Breast epithelium (tissue), 4 donors: Measurements from ENCODE around the gene MYBPC2. TPM values are rescaled to one million over a fixed set of nuclear protein-coding genes. Genes with fewer than 3 reads are reported as not detected.

Source experiments
- DNase-seq, 2 donors: peaks; one replicate each; pipeline ENCODE4 v3.0.0-alpha.2; 2019; ENCODE audit warnings: low spot score in 2 of 2
- H3K27ac ChIP-seq, 2 donors: fragments of 200-600 bp; sonication (generic) in 1 of 2; one replicate each; pipeline ENCODE4 v1.5.1; 2016 to 2019; ENCODE audit warnings: mild to moderate bottlenecking in 1 of 2
- H3K27me3 ChIP-seq, 2 donors: fragments of 200-600 bp; sonication (generic) in 1 of 2; one replicate each; pipeline versions ENCODE4 v1.5.1 to v1.6.0; 2017 to 2019; ENCODE audit warnings: control low read depth in 1 of 2, mild to moderate bottlenecking in 1 of 2
- H3K36me3 ChIP-seq: fragments of 200-600 bp; one replicate; pipeline ENCODE4 v1.5.1; 2019
- H3K4me1 ChIP-seq, 2 donors: fragments of 200-600 bp; sonication (generic); one replicate each; pipeline ENCODE4 v1.5.1; 2016 to 2019; ENCODE audit warnings: control low read depth in 1 of 2
- H3K4me3 ChIP-seq, 3 donors: fragments of 200-600 bp; sonication (generic); 1 replicate in 2 of 3; 2 replicates in 1 of 3; pipeline ENCODE4 v1.5.1; 2016 to 2019; ENCODE audit warnings: mild to moderate bottlenecking in 3 of 3, moderate library complexity in 2 of 3
- H3K9me3 ChIP-seq, 2 donors: fragments of 200-600 bp; sonication (generic) in 1 of 2; one replicate each; pipeline ENCODE4 v1.5.1; 2016 to 2019; ENCODE audit warnings: control low read depth in 1 of 2
- POLR2A ChIP-seq: fragments of 450-650 bp; IDR thresholded peaks from one replicate; pipeline ENCODE4 v1.6.1; 2016; ENCODE audit warnings: antibody characterized with exemption, mild to moderate bottlenecking, moderate library complexity
- POLR2AphosphoS5 ChIP-seq, 3 donors: sonication (generic); formaldehyde crosslinking; IDR thresholded peaks; one replicate each; pipeline ENCODE4 v1.6.1; 2017; ENCODE audit warnings: antibody characterized with exemption in 3 of 3
- intact Hi-C: fragments of 100-400 bp; cut with DNase I; formaldehyde crosslinking; loops from one replicate; pipeline ENCODE4 v1.15.1; 2023; ENCODE audit warnings: low total_unique reads
- total RNA-seq, 3 donors: library from RNA; depleted of rRNA; stranded (reverse); fragments of >200 nt; gene quantifications; one replicate each; pipeline ENCODE4 v1.1.0, GENCODE V29; 2016
- TF ChIP-seq, protein P1 (sequence below), 3 donors: fragments of 450-650 bp; IDR thresholded peaks; one replicate each; pipeline ENCODE4 v1.5.1; 2016 to 2017; ENCODE audit warnings: antibody characterized with exemption in 3 of 3, mild to moderate bottlenecking in 3 of 3, moderate library complexity in 3 of 3

The MYBPC2 gene
- total RNA-seq, 3 donors from 2014 or later = under 0.01 TPM; not detected in 2

GRCh38 chr19:50412419-50412818, 20.3 kb upstream of the MYBPC2 start:
- peaks cover 8% of the 10 kb centered on the region for H3K36me3 ChIP-seq

GRCh38 chr19:50413096-50413495, 19.6 kb upstream of the MYBPC2 start:
- Histone ChIP-seq H3K27ac (no peak overlapping the region), H3K9me3 (no peaks in the 10 kb centered on the region), H3K27me3 (peaks cover 0 to 16% of the 10 kb centered on the region in 2 donors), H3K36me3 (peaks cover 8% of the 10 kb centered on the region), H3K4me3 (no peak overlapping the region), H3K4me1 (no peaks in the 10 kb centered on the region)
- no peak for DNase-seq
- TF ChIP-seq POLR2A (no peak), POLR2AphosphoS5 (IDR thresholded peaks at IDR 0.05) (no peak)
- TF ChIP-seq, protein P1, sequence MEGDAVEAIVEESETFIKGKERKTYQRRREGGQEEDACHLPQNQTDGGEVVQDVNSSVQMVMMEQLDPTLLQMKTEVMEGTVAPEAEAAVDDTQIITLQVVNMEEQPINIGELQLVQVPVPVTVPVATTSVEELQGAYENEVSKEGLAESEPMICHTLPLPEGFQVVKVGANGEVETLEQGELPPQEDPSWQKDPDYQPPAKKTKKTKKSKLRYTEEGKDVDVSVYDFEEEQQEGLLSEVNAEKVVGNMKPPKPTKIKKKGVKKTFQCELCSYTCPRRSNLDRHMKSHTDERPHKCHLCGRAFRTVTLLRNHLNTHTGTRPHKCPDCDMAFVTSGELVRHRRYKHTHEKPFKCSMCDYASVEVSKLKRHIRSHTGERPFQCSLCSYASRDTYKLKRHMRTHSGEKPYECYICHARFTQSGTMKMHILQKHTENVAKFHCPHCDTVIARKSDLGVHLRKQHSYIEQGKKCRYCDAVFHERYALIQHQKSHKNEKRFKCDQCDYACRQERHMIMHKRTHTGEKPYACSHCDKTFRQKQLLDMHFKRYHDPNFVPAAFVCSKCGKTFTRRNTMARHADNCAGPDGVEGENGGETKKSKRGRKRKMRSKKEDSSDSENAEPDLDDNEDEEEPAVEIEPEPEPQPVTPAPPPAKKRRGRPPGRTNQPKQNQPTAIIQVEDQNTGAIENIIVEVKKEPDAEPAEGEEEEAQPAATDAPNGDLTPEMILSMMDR (IDR thresholded peaks at IDR 0.05) = no peak
- intact Hi-C loops = no loop called here

More at GRCh38 chr19:50412419-50412818, 20.3 kb upstream of the MYBPC2 start:
- Histone ChIP-seq H3K4me3 (no peak overlapping the region), H3K27me3 (peaks cover 0 to 9% of the 10 kb centered on the region in 2 donors), H3K27ac (no peak overlapping the region), H3K9me3 (no peaks in the 10 kb centered on the region), H3K4me1 (no peaks in the 10 kb centered on the region)
- intact Hi-C loops = no loop called here
- TF ChIP-seq POLR2AphosphoS5 (IDR thresholded peaks at IDR 0.05) = no peak
- TF ChIP-seq, protein P1 (IDR thresholded peaks at IDR 0.05) = no peak
- no peak for DNase-seq

DNA sequence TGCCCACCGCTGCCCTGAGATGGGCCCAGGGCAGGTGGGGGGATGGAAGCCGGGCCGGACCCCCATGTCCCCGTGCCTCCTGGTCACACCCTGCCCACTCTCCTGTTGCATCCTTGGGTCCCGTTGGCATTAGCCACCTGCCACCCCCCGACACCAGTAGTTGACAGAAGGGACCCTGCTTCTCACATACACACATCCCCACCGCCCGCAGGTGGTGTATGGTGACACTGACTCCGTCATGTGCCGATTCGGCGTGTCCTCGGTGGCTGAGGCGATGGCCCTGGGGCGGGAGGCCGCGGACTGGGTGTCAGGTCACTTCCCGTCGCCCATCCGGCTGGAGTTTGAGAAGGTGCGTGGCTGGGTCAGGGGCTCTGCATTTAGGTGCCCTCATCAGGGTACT, 19.2 kb upstream of the MYBPC2 start:
- no peaks in the 10 kb centered on the region for H3K4me1 ChIP-seq
- no peak overlapping the region for H3K27ac ChIP-seq
- TF ChIP-seq, protein P1 (IDR thresholded peaks at IDR 0.05) = no peak
- TF ChIP-seq POLR2AphosphoS5 (IDR thresholded peaks at IDR 0.05) = no peak
- TF ChIP-seq POLR2A = no peak
- peaks cover 2 to 20% of the 10 kb centered on the region in 2 donors for H3K27me3 ChIP-seq
- intact Hi-C loops = no loop called here
- no peak overlapping the region for H3K4me3 ChIP-seq
- H3K36me3 ChIP-seq = peaks cover 8% of the 10 kb centered on the region
- no peak for DNase-seq
- no peaks in the 10 kb centered on the region for H3K9me3 ChIP-seq

GRCh38 chr19:50414864-50415660, 17.6 kb upstream of the MYBPC2 start:
- peaks cover 5 to 34% of the 10 kb centered on the region in 2 donors for H3K27me3 ChIP-seq
- no peaks in the 10 kb centered on the region for H3K36me3 ChIP-seq
- TF ChIP-seq POLR2AphosphoS5 (IDR thresholded peaks at IDR 0.05) = no peak
- TF ChIP-seq, protein P1 (IDR thresholded peaks at IDR 0.05) = peak; percentile 57 to 61 (median 60)
- no peak overlapping the region for H3K27ac ChIP-seq
- intact Hi-C loops = no loop called here
- no peak overlapping the region for H3K4me3 ChIP-seq
- H3K4me1 ChIP-seq = no peaks in the 10 kb centered on the region
- no peaks in the 10 kb centered on the region for H3K9me3 ChIP-seq
- peak in 1 of 2 donors; percentile 27 for DNase-seq

GRCh38 chr19:50415661-50416033, 17.0 kb upstream of the MYBPC2 start:
- Histone ChIP-seq H3K4me3 (no peak overlapping the region), H3K36me3 (no peaks in the 10 kb centered on the region), H3K9me3 (no peaks in the 10 kb centered on the region), H3K27ac (no peak overlapping the region), H3K27me3 (peaks cover 5 to 39% of the 10 kb centered on the region in 2 donors), H3K4me1 (no peaks in the 10 kb centered on the region)
- intact Hi-C loops = loop anchor here (2.0 kb wide), 1 partner anchor 23 kb away; no protein-coding TSS in a partner anchor
- TF ChIP-seq POLR2AphosphoS5 (IDR thresholded peaks at IDR 0.05) (no peak), POLR2A (no peak)
- TF ChIP-seq, protein P1 (IDR thresholded peaks at IDR 0.05) = no peak
- no peak for DNase-seq
